CD14-positive monocyte (primary cell): ENCODE results near the gene TNKS1BP1. TPM values are rescaled to one million over a fixed set of nuclear protein-coding genes. Genes with fewer than 3 reads are reported as not detected.

Experiments used
- DNase-seq, 3 donors: peaks; one replicate each; pipeline ENCODE4 v3.0.0-alpha.2; 2011 to 2022
- H2AFZ ChIP-seq: 2 replicates; pipeline ENCODE4 v1.6.0; 2012; ENCODE audit warnings: mild to moderate bottlenecking, low read depth, low read length, inconsistent platforms; ENCODE audit not compliant: insufficient read depth, poor library complexity, severe bottlenecking
- H3K27ac ChIP-seq, 2 donors: 1 replicate in 1 of 2; 2 replicates in 1 of 2; pipeline ENCODE4 v1.5.1; 2012 to 2013; ENCODE audit warnings: low read length in 2 of 2, control low read depth in 1 of 2, inconsistent platforms in 1 of 2, low read depth in 1 of 2, mild to moderate bottlenecking in 1 of 2
- H3K27me3 ChIP-seq, 2 donors: one replicate each; pipeline versions ENCODE4 v1.6.0 to v1.6.1; 2011 to 2013; ENCODE audit warnings: low read length in 2 of 2; ENCODE audit not compliant: control insufficient read depth in 2 of 2, insufficient read depth in 2 of 2
- H3K36me3 ChIP-seq, 2 donors: replicated peaks in 1 of 2; 1 replicate in 1 of 2; 2 replicates in 1 of 2; pipeline versions ENCODE4 v1.5.1 to v1.6.1; 2012 to 2013; ENCODE audit warnings: low read length in 2 of 2, control low read depth in 1 of 2, inconsistent platforms in 1 of 2, mild to moderate bottlenecking in 1 of 2; ENCODE audit not compliant: insufficient read depth in 2 of 2, control insufficient read depth in 1 of 2
- H3K4me1 ChIP-seq, 2 donors: 1 replicate in 1 of 2; 2 replicates in 1 of 2; pipeline versions ENCODE4 v1.5.1 to v1.6.1; 2012 to 2013; ENCODE audit warnings: low read length in 2 of 2, control low read depth in 1 of 2, inconsistent platforms in 1 of 2, mild to moderate bottlenecking in 1 of 2, moderate library complexity in 1 of 2; ENCODE audit not compliant: insufficient read depth in 2 of 2, control insufficient read depth in 1 of 2
- H3K4me2 ChIP-seq: replicated peaks from 2 replicates; pipeline ENCODE3; 2012; ENCODE audit warnings: low read length, moderate library complexity, mild to moderate bottlenecking; ENCODE audit not compliant: poor library complexity, severe bottlenecking; ENCODE audit errors: extremely low read depth
- H3K4me3 ChIP-seq, 3 experiments: fragments of 200-600 bp in 1 of 3; sonication (generic) in 1 of 3; replicated peaks in 1 of 3; 1 replicate in 2 of 3; 2 replicates in 1 of 3; pipeline ENCODE4 v1.5.1; 2011 to 2013; ENCODE audit warnings: low read length in 3 of 3, mild to moderate bottlenecking in 3 of 3, control low read depth in 2 of 3, low read depth in 2 of 3, inconsistent platforms in 1 of 3, moderate library complexity in 1 of 3
- H3K79me2 ChIP-seq: 2 replicates; pipeline ENCODE4 v1.6.0; 2012; ENCODE audit warnings: mild to moderate bottlenecking, control low read depth, inconsistent platforms, low read length, moderate library complexity; ENCODE audit not compliant: insufficient read depth
- H3K9ac ChIP-seq: 2 replicates; pipeline ENCODE4 v1.6.0; 2017; ENCODE audit warnings: low read length, mild to moderate bottlenecking; ENCODE audit not compliant: insufficient read depth, poor library complexity, severe bottlenecking
- H3K9me3 ChIP-seq, 2 donors: replicated peaks in 1 of 2; 1 replicate in 1 of 2; 2 replicates in 1 of 2; pipeline versions ENCODE4 v1.5.1 to v1.6.1; 2012 to 2013; ENCODE audit warnings: low read length in 2 of 2, control low read depth in 1 of 2; ENCODE audit not compliant: control insufficient read depth in 1 of 2, insufficient read depth in 1 of 2
- H4K20me1 ChIP-seq: 2 replicates; pipeline ENCODE4 v1.6.0; 2012; ENCODE audit warnings: mild to moderate bottlenecking, low read length, control low read depth, moderate library complexity; ENCODE audit not compliant: insufficient read depth
- H3K27ac Mint-ChIP-seq, 7 donors: one replicate each; pipeline ENCODE4 v1.8.0; 2020; ENCODE audit warnings: mild to moderate bottlenecking in 7 of 7, mixed read lengths in 7 of 7, moderate library complexity in 6 of 7, inconsistent platforms in 2 of 7
- H3K27me3 Mint-ChIP-seq, 3 donors: one replicate each; pipeline ENCODE4 v1.8.0; 2021 to 2022; ENCODE audit warnings: low read depth in 3 of 3, mild to moderate bottlenecking in 3 of 3, mixed read lengths in 3 of 3, moderate library complexity in 3 of 3, inconsistent platforms in 1 of 3
- H3K36me3 Mint-ChIP-seq, 2 donors: one replicate each; pipeline ENCODE4 v1.8.0; 2020; ENCODE audit warnings: mixed read lengths in 2 of 2, inconsistent platforms in 1 of 2, mild to moderate bottlenecking in 1 of 2
- H3K4me1 Mint-ChIP-seq: one replicate; pipeline ENCODE4 v1.8.0; 2020; ENCODE audit warnings: mild to moderate bottlenecking, mixed read lengths
- H3K4me3 Mint-ChIP-seq, 2 donors: one replicate each; pipeline ENCODE4 v1.8.0; 2020; ENCODE audit warnings: mild to moderate bottlenecking in 2 of 2, mixed read lengths in 2 of 2, moderate library complexity in 1 of 2
- H3K9me3 Mint-ChIP-seq, 7 donors: one replicate each; pipeline ENCODE4 v1.8.0; 2020 to 2022; ENCODE audit warnings: mixed read lengths in 7 of 7, mild to moderate bottlenecking in 6 of 7, moderate library complexity in 6 of 7, inconsistent platforms in 2 of 7
- CTCF ChIP-seq: fragments of 200-600 bp; IDR thresholded peaks from one replicate; pipeline ENCODE4 v1.8.0; 2022; ENCODE audit warnings: antibody characterized with exemption, mild to moderate bottlenecking
- WGBS: methylation state at CpG from one replicate; pipeline ENCODE4 v1.1.5; 2013; ENCODE audit warnings: missing lambda C conversion rate; ENCODE audit not compliant: insufficient coverage; 5-methylcytosine and 5-hydroxymethylcytosine counted together
- intact Hi-C, 2 donors: fragments of 100-400 bp; cut with micrococcal nuclease; formaldehyde crosslinking; loops; one replicate each; pipeline versions ENCODE4 v1.15.0 to v1.15.1; 2023
- polyA plus RNA-seq, 3 donors: library from polyadenylated mRNA; depleted of rRNA in 1 of 3; unstranded in 2 of 3; stranded (reverse) in 1 of 3; fragments of 300-500 nt in 2 of 3; fragments of >200 nt in 1 of 3; fragmentation: Illumina TruSeq in 2 of 3; gene quantifications; 1 replicate in 2 of 3; 2 replicates in 1 of 3; pipeline ENCODE4 v1.2.3, GENCODE V29; 2012 to 2021

The TNKS1BP1 gene
- polyA plus RNA-seq, 3 donors = 0.29 to 1.2 (median 0.50) TPM

GRCh38 chr11:57294225-57295131, 30.3 kb downstream of the TNKS1BP1 start:
- Mint-ChIP-seq H3K27ac (no peak overlapping the region), H3K27me3 (peaks cover 0 to 11% (median 3%) of the 10 kb centered on the region in 3 donors), H3K9me3 (peaks cover 3 to 13% (median 7%) of the 10 kb centered on the region in 7 donors), H3K4me3 (no peak overlapping the region), H3K4me1 (no peaks in the 10 kb centered on the region), H3K36me3 (peaks cover 1 to 4% of the 10 kb centered on the region in 2 donors)
- TF ChIP-seq CTCF = no peak
- WGBS = 83% methylated on average over 2 of the region's 2 CpGs
- no peaks in the 10 kb centered on the region for H4K20me1 ChIP-seq
- intact Hi-C loops = no loop called here
- H3K9me3 ChIP-seq = peaks cover 7 to 17% of the 10 kb centered on the region in 2 donors
- no peak overlapping the region for H3K4me2 ChIP-seq
- no peak overlapping the region for H3K27ac ChIP-seq
- no peaks in the 10 kb centered on the region for H3K36me3 ChIP-seq
- no peaks in the 10 kb centered on the region for H3K79me2 ChIP-seq
- no peak overlapping the region for H3K9ac ChIP-seq
- H3K4me3 ChIP-seq = no peak overlapping the region
- no peaks in the 10 kb centered on the region for H3K4me1 ChIP-seq
- no peak overlapping the region for H2AFZ ChIP-seq
- no peaks in the 10 kb centered on the region for H3K27me3 ChIP-seq
- DNase-seq = no peak

- no peaks in the 10 kb centered on the region for H3K36me3 Mint-ChIP-seq
- peaks cover 0 to 27% (median 10%) of the 10 kb centered on the region in 3 donors for H3K27me3 Mint-ChIP-seq
- H3K36me3 ChIP-seq = no peaks in the 10 kb centered on the region
- H3K4me3 ChIP-seq = no peak overlapping the region
- no peaks in the 10 kb centered on the region for H3K9me3 Mint-ChIP-seq
- H3K27me3 ChIP-seq = peaks cover 0 to 5% of the 10 kb centered on the region in 2 donors
- no peak for TF ChIP-seq CTCF
- no peak overlapping the region for H3K4me3 Mint-ChIP-seq
- H3K27ac ChIP-seq = no peak overlapping the region
- intact Hi-C loops = no loop called here
- H2AFZ ChIP-seq = no peak overlapping the region
- no peaks in the 10 kb centered on the region for H4K20me1 ChIP-seq
- no peaks in the 10 kb centered on the region for H3K79me2 ChIP-seq
- H3K9me3 ChIP-seq = no peaks in the 10 kb centered on the region
- H3K4me2 ChIP-seq = no peak overlapping the region
- no peak for DNase-seq
- H3K9ac ChIP-seq = no peak overlapping the region
- WGBS = no CpG with 5 or more reads among the region's 1 CpG
- H3K27ac Mint-ChIP-seq = no peak overlapping the region
- no peaks in the 10 kb centered on the region for H3K4me1 Mint-ChIP-seq
- H3K4me1 ChIP-seq = no peaks in the 10 kb centered on the region
These were observed 34.5 kb downstream of the TNKS1BP1 start for GRCh38 chr11:57290288-57290687.
